GM18907 (cell line): ENCODE data around the gene CRIM1.

Experiments used
- ATAC-seq: cut with Tn5 transposase; IDR thresholded peaks from one replicate; pipeline ENCODE4 v1.9.1; 2021; ENCODE audit warnings: mild to moderate bottlenecking, moderate library complexity; ENCODE audit not compliant: unreplicated experiment

CRIM1 gene

GRCh38 chr2:36416370-36417165 lies 61.0 kb downstream of the CRIM1 start:
- no peak for ATAC-seq

- ATAC-seq, result no peak
Measured at GRCh38 chr2:36420569-36421181, 65.1 kb downstream of the CRIM1 start.

GRCh38 chr2:36421379-36421778 lies 65.8 kb downstream of the CRIM1 start:
- no peak for ATAC-seq

GRCh38 chr2:36423172-36423571 lies 67.6 kb downstream of the CRIM1 start:
- no peak for ATAC-seq

GRCh38 chr2:36423619-36424120 lies 68.1 kb downstream of the CRIM1 start:
- no peak for ATAC-seq

GRCh38 chr2:36425608-36426355 lies 70.2 kb downstream of the CRIM1 start:
- peak; percentile 46 for ATAC-seq

- ATAC-seq, result no peak
Measured at GRCh38 chr2:36427790-36428243, 72.2 kb downstream of the CRIM1 start.

- ATAC-seq, result no peak
Measured at GRCh38 chr2:36430549-36430948, 75.0 kb downstream of the CRIM1 start.

- ATAC-seq, result no peak
Measured at GRCh38 chr2:36432479-36432878, 76.9 kb downstream of the CRIM1 start.

- no peak for ATAC-seq
Measured at GRCh38 chr2:36433311-36434217, 78.0 kb downstream of the CRIM1 start.

- ATAC-seq, result no peak
Measured at GRCh38 chr2:36438449-36438977, 82.9 kb downstream of the CRIM1 start.

- ATAC-seq, result no peak
Measured at GRCh38 chr2:36439084-36439483, 83.5 kb downstream of the CRIM1 start.

- ATAC-seq, result no peak
Measured at GRCh38 chr2:36441065-36441625, 85.6 kb downstream of the CRIM1 start.

- ATAC-seq, result no peak
Measured at GRCh38 chr2:36441816-36442215, 86.2 kb downstream of the CRIM1 start.

GRCh38 chr2:36444216-36444936 lies 88.8 kb downstream of the CRIM1 start:
- no peak for ATAC-seq

- ATAC-seq, result no peak
Measured at GRCh38 chr2:36445185-36445866, 89.7 kb downstream of the CRIM1 start.

- ATAC-seq, result peak; percentile 6
Measured at GRCh38 chr2:36446294-36446693, 90.7 kb downstream of the CRIM1 start.

- ATAC-seq, result no peak
Measured at GRCh38 chr2:36449213-36449612, 93.6 kb downstream of the CRIM1 start.

GRCh38 chr2:36449943-36450392 lies 94.4 kb downstream of the CRIM1 start:
- ATAC-seq, result no peak
